ENCODE results near the gene RBMS1. TPM values are rescaled to one million over a fixed set of nuclear protein-coding genes. Genes with fewer than 3 reads are reported as not detected.

RBMS1 gene
- total RNA-seq, 1 experiment from 2014 or later, result 91.9 TPM

GRCh38 chr2:160266037-160266551, 227.5 kb downstream of the RBMS1 start:
- no peaks in the 10 kb centered on the region for H3K36me3 ChIP-seq (ENCODE audit: control insufficient read depth, insufficient read depth, low read length)
- no peak overlapping the region for H3K4me3 ChIP-seq (ENCODE audit: low read depth, low read length)
- no peak for DNase-seq
- Mint-ChIP-seq H3K4me3 (ENCODE audit: unreplicated experiment) (no peak overlapping the region), H3K4me1 (ENCODE audit: low read depth, unreplicated experiment) (peaks cover 7% of the 10 kb centered on the region), H3K36me3 (ENCODE audit: insufficient read depth, unreplicated experiment) (peaks cover 31% of the 10 kb centered on the region), H3K9me3 (ENCODE audit: unreplicated experiment) (no peaks in the 10 kb centered on the region), H3K27ac (ENCODE audit: unreplicated experiment) (no peak overlapping the region), H3K27me3 (ENCODE audit: insufficient read depth, unreplicated experiment) (no peaks in the 10 kb centered on the region)
- peaks cover 20% of the 10 kb centered on the region for H3K4me1 ChIP-seq
- ChIA-PET CTCF (no interaction called here), POLR2A (no interaction called here)
- no TSS peak for BruUV-seq (replicated peaks)
- intact Hi-C loops (cut with micrococcal nuclease; ENCODE audit: unreplicated experiment), result no loop called here
- no peaks in the 10 kb centered on the region for H3K27me3 ChIP-seq (replicated peaks; ENCODE audit: control insufficient read depth, insufficient read depth, low read length)
- H3K9me3 ChIP-seq, result no peaks in the 10 kb centered on the region
- no peak for TF ChIP-seq CTCF (IDR thresholded peaks at IDR 0.05; ENCODE audit: insufficient read depth in 1 of 2, low read depth in 1 of 2, low read length in 1 of 2, severe bottlenecking in 1 of 2, unreplicated experiment in 1 of 2)

GRCh38 chr2:160264308-160264707, 229.3 kb downstream of the RBMS1 start:
- Mint-ChIP-seq H3K4me1 (ENCODE audit: low read depth, unreplicated experiment) (no peaks in the 10 kb centered on the region), H3K9me3 (ENCODE audit: unreplicated experiment) (no peaks in the 10 kb centered on the region), H3K27ac (ENCODE audit: unreplicated experiment) (no peak overlapping the region), H3K27me3 (ENCODE audit: insufficient read depth, unreplicated experiment) (no peaks in the 10 kb centered on the region), H3K36me3 (ENCODE audit: insufficient read depth, unreplicated experiment) (peaks cover 14% of the 10 kb centered on the region), H3K4me3 (ENCODE audit: unreplicated experiment) (no peak overlapping the region)
- ChIA-PET POLR2A (no interaction called here), CTCF (no interaction called here)
- no peaks in the 10 kb centered on the region for H3K36me3 ChIP-seq (ENCODE audit: control insufficient read depth, insufficient read depth, low read length)
- H3K9me3 ChIP-seq, result no peaks in the 10 kb centered on the region
- no peak for TF ChIP-seq CTCF (IDR thresholded peaks at IDR 0.05; ENCODE audit: insufficient read depth in 1 of 2, low read depth in 1 of 2, low read length in 1 of 2, severe bottlenecking in 1 of 2, unreplicated experiment in 1 of 2)
- peaks cover 11% of the 10 kb centered on the region for H3K4me1 ChIP-seq
- H3K4me3 ChIP-seq (ENCODE audit: low read depth, low read length), result no peak overlapping the region
- intact Hi-C loops (cut with micrococcal nuclease; ENCODE audit: unreplicated experiment), result no loop called here
- no TSS peak for BruUV-seq (replicated peaks)
- H3K27me3 ChIP-seq (replicated peaks; ENCODE audit: control insufficient read depth, insufficient read depth, low read length), result no peaks in the 10 kb centered on the region
- no peak for DNase-seq

GRCh38 chr2:160261732-160262131, 231.9 kb downstream of the RBMS1 start:
- BruUV-seq (replicated peaks), result no TSS peak
- H3K4me1 ChIP-seq, result peaks cover 6% of the 10 kb centered on the region; the same call in 1 of the 2 replicates
- intact Hi-C loops (cut with micrococcal nuclease; ENCODE audit: unreplicated experiment), result no loop called here
- no peak for DNase-seq
- H3K27me3 ChIP-seq (replicated peaks; ENCODE audit: control insufficient read depth, insufficient read depth, low read length), result no peaks in the 10 kb centered on the region
- Mint-ChIP-seq H3K4me3 (ENCODE audit: unreplicated experiment) (no peak overlapping the region), H3K27ac (ENCODE audit: unreplicated experiment) (no peak overlapping the region), H3K4me1 (ENCODE audit: low read depth, unreplicated experiment) (no peaks in the 10 kb centered on the region), H3K36me3 (ENCODE audit: insufficient read depth, unreplicated experiment) (peaks cover 13% of the 10 kb centered on the region), H3K27me3 (ENCODE audit: insufficient read depth, unreplicated experiment) (no peaks in the 10 kb centered on the region), H3K9me3 (ENCODE audit: unreplicated experiment) (no peaks in the 10 kb centered on the region)
- H3K36me3 ChIP-seq (ENCODE audit: control insufficient read depth, insufficient read depth, low read length), result no peaks in the 10 kb centered on the region
- ChIA-PET POLR2A (no interaction called here), CTCF (no interaction called here)
- no peak overlapping the region for H3K4me3 ChIP-seq (ENCODE audit: low read depth, low read length)
- H3K9me3 ChIP-seq, result no peaks in the 10 kb centered on the region
- no peak for TF ChIP-seq CTCF (IDR thresholded peaks at IDR 0.05; ENCODE audit: insufficient read depth in 1 of 2, low read depth in 1 of 2, low read length in 1 of 2, severe bottlenecking in 1 of 2, unreplicated experiment in 1 of 2)
